Endothelial cell of umbilical vein (primary cell): ENCODE data around the gene MAPT. TPM values are rescaled to one million over a fixed set of nuclear protein-coding genes. Genes with fewer than 3 reads are reported as not detected.

Experiments used
- BruUV-seq: library from RNA; stranded (reverse); fragments of 400-500 nt; replicated peaks from 2 replicates; lab custom pipeline; 2021; lab: Mats Ljungman, UMichigan
- CTCF ChIA-PET: fragments of 300-600, 350-600 bp; sonication (Branson Sonifier 250); formaldehyde crosslinking; loops from one replicate; lab custom pipeline; 2021; ENCODE audit warnings: antibody characterized with exemption, inconsistent platforms; lab: Charles Lee
- POLR2A ChIA-PET: fragments of 300-600, 350-600 bp; sonication (Branson Sonifier 250); formaldehyde crosslinking; loops from one replicate; lab custom pipeline; 2021; ENCODE audit warnings: antibody characterized with exemption, inconsistent platforms; lab: Charles Lee
- DNase-seq: peaks from one replicate; pipeline ENCODE4 v3.0.0-alpha.2; 2011; ENCODE audit warnings: low read depth, low spot score
- FAIRE-seq: peaks from 2 replicates; lab custom pipeline; 2011; peaks lifted over from hg19 to GRCh38; lab: Jason Lieb, UNC
- H2AFZ ChIP-seq: 2 replicates; pipeline ENCODE4 v1.6.0; 2012; ENCODE audit warnings: low read depth, low read length, control low read depth, inconsistent platforms
- H3K27ac ChIP-seq: 2 replicates; pipeline ENCODE4 v1.5.1; 2011; ENCODE audit warnings: low read depth, mild to moderate bottlenecking, control low read depth, low read length, moderate library complexity; ENCODE audit not compliant: insufficient read depth
- H3K27me3 ChIP-seq, 2 experiments: 2 replicates each; pipeline versions ENCODE4 v1.6.0 to v1.6.1; 2011; ENCODE audit warnings: low read length in 2 of 2, mixed read lengths in 1 of 2; ENCODE audit not compliant: control insufficient read depth in 2 of 2, insufficient read depth in 2 of 2
- H3K36me3 ChIP-seq, 2 experiments: 2 replicates in 1 of 2; 3 replicates in 1 of 2; pipeline ENCODE4 v1.5.1; 2011; ENCODE audit warnings: low read length in 2 of 2, mild to moderate bottlenecking in 1 of 2, moderate library complexity in 1 of 2; ENCODE audit not compliant: control insufficient read depth in 2 of 2, insufficient read depth in 2 of 2; ENCODE audit errors: extremely low read depth in 1 of 2
- H3K4me1 ChIP-seq: 3 replicates; pipeline ENCODE4 v1.5.1; 2011; ENCODE audit warnings: mild to moderate bottlenecking, low read length; ENCODE audit not compliant: control insufficient read depth, insufficient read depth; ENCODE audit errors: extremely low read depth
- H3K4me2 ChIP-seq: 2 replicates; pipeline ENCODE4 v1.6.1; 2011; ENCODE audit warnings: low read length, control low read depth, mixed read lengths; ENCODE audit not compliant: insufficient read depth
- H3K4me3 ChIP-seq, 3 experiments: fragments of 200-600 bp in 1 of 3; sonication (generic), shearing (Covaris generic) in 1 of 3; replicated peaks in 1 of 3; 2 replicates each; pipeline ENCODE4 v1.5.1; 2011 to 2016; ENCODE audit warnings: control low read depth in 3 of 3, low read length in 3 of 3, mild to moderate bottlenecking in 2 of 3, inconsistent platforms in 1 of 3, low read depth in 1 of 3, moderate library complexity in 1 of 3; ENCODE audit not compliant: insufficient read depth in 1 of 3
- H3K79me2 ChIP-seq: 2 replicates; pipeline ENCODE4 v1.6.0; 2012; ENCODE audit warnings: low read length, inconsistent platforms; ENCODE audit not compliant: control insufficient read depth, insufficient read depth
- H3K9ac ChIP-seq: replicated peaks from 2 replicates; pipeline ENCODE3; 2011; ENCODE audit warnings: low read length, control low read depth; ENCODE audit not compliant: insufficient read depth; ENCODE audit errors: extremely low read depth
- H3K9me1 ChIP-seq: replicated peaks from 3 replicates; pipeline ENCODE4 v1.6.0; 2011; ENCODE audit warnings: mild to moderate bottlenecking, low read length; ENCODE audit not compliant: control insufficient read depth, insufficient read depth; ENCODE audit errors: extremely low read depth
- H3K9me3 ChIP-seq: replicated peaks from 2 replicates; pipeline ENCODE4 v1.5.1; 2012; ENCODE audit warnings: low read length, inconsistent platforms; ENCODE audit not compliant: control insufficient read depth, insufficient read depth
- H4K20me1 ChIP-seq: replicated peaks from 2 replicates; pipeline ENCODE3; 2011; ENCODE audit warnings: mild to moderate bottlenecking, low read length; ENCODE audit not compliant: control insufficient read depth, insufficient read depth; ENCODE audit errors: extremely low read depth
- FOS ChIP-seq: IDR thresholded peaks from 2 replicates; pipeline ENCODE4 v1.6.1; 2011; ENCODE audit warnings: mild to moderate bottlenecking, low read length, moderate library complexity, borderline replicate concordance; ENCODE audit not compliant: insufficient read depth
- POLR2A ChIP-seq: IDR thresholded peaks from 2 replicates; pipeline ENCODE4 v1.6.1; 2012; ENCODE audit warnings: low read depth, mild to moderate bottlenecking, control low read depth, low read length
- dilution Hi-C: fragments of 300-500 bp; cut with MboI; formaldehyde crosslinking; loops from one replicate; pipeline ENCODE4 v1.15.0; 2019; ENCODE audit warnings: low sequenced_read_pairs; ENCODE audit not compliant: extremely low pct_ligation_motif_present
- intact Hi-C: fragments of 100-400 bp; cut with micrococcal nuclease; formaldehyde crosslinking; loops from one replicate; pipeline ENCODE4 v1.10.0; 2022
- polyA plus RNA-seq, 4 experiments: library from polyadenylated mRNA; depleted of rRNA in 3 of 4; stranded (reverse) in 3 of 4; unstranded in 1 of 4; fragments of >200 nt; gene quantifications; 2 replicates each; pipeline versions ENCODE4 v1.2.1 to v1.2.3, GENCODE V29; 2011 to 2012; ENCODE audit warnings: missing spikeins in 1 of 4
- total RNA-seq: library from RNA; stranded (reverse); gene quantifications from 2 replicates; pipeline ENCODE4 v1.2.3, GENCODE V29; 2021
- TF ChIP-seq, protein P1 (sequence below), 2 donors: IDR thresholded peaks; 1 replicate in 1 of 2; 2 replicates in 1 of 2; pipeline ENCODE4 v1.5.1; 2011; ENCODE audit warnings: low read length in 2 of 2, mild to moderate bottlenecking in 2 of 2, moderate library complexity in 2 of 2, control low read depth in 1 of 2, inconsistent platforms in 1 of 2, low read depth in 1 of 2; ENCODE audit not compliant: insufficient read depth in 1 of 2; ENCODE audit errors: extremely low read depth in 1 of 2
- TF ChIP-seq, protein P2 (sequence below): IDR thresholded peaks from 2 replicates; pipeline ENCODE4 v1.6.1; 2011; ENCODE audit not compliant: insufficient read depth, insufficient read length

MAPT gene
- total and polyA plus RNA-seq, 2 donors (not counting 3 experiments of a cell fraction or from before 2014, with no cell fraction given), result 0.04 to 0.51 TPM

DNA sequence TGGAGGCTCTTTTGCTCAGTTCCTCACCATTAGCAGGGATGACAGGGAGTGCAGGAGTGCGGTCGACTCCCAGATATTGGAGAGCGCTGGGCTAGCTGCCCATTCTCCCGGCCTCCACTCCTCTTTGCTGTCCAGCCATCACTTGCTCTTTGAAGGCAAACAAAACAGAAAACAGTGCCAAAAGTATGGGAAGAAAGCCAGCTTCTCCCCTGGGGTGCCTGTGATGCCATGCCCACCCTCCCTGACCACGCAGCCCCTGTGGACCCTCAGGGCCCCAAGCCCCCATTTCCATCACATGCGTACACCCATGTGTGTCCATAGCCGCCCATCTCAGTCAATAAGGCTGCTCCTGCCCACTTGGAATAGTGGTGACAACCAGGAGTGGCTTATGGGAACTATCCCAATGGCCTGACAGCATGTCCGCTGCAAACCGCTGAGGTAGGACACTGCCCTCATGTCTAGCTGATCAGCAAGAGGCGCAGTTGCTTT, 30.0 kb downstream of the MAPT start:
- dilution Hi-C loops, result no loop called here
- Histone ChIP-seq H3K4me1 (no peaks in the 10 kb centered on the region), H3K9ac (no peak overlapping the region), H3K27me3 (peaks cover 0 to 5% of the 10 kb centered on the region in 2 experiments), H3K79me2 (no peaks in the 10 kb centered on the region), H3K9me1 (no peaks in the 10 kb centered on the region), H2AFZ (no peak overlapping the region), H3K4me2 (no peak overlapping the region), H3K4me3 (no peak overlapping the region), H3K36me3 (no peaks in the 10 kb centered on the region), H3K27ac (no peak overlapping the region), H4K20me1 (no peaks in the 10 kb centered on the region), H3K9me3 (no peaks in the 10 kb centered on the region)
- intact Hi-C loops, result no loop called here
- no peak for FAIRE-seq
- TF ChIP-seq, protein P1, sequence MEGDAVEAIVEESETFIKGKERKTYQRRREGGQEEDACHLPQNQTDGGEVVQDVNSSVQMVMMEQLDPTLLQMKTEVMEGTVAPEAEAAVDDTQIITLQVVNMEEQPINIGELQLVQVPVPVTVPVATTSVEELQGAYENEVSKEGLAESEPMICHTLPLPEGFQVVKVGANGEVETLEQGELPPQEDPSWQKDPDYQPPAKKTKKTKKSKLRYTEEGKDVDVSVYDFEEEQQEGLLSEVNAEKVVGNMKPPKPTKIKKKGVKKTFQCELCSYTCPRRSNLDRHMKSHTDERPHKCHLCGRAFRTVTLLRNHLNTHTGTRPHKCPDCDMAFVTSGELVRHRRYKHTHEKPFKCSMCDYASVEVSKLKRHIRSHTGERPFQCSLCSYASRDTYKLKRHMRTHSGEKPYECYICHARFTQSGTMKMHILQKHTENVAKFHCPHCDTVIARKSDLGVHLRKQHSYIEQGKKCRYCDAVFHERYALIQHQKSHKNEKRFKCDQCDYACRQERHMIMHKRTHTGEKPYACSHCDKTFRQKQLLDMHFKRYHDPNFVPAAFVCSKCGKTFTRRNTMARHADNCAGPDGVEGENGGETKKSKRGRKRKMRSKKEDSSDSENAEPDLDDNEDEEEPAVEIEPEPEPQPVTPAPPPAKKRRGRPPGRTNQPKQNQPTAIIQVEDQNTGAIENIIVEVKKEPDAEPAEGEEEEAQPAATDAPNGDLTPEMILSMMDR (IDR thresholded peaks at IDR 0.05; ENCODE audit: extremely low read depth in 1 of 2, insufficient read depth in 1 of 2, low read depth in 1 of 2, low read length in 2 of 2), result no peak
- TF ChIP-seq POLR2A, result no peak
- no peak for TF ChIP-seq FOS
- ChIA-PET POLR2A (no interaction called here), CTCF (interaction anchor here (1.0 kb wide), 1 partner anchor 284 kb away, joined by 3 read pairs; no protein-coding TSS in a partner anchor)
- no TSS peak for BruUV-seq
- no peak for DNase-seq

- Histone ChIP-seq H3K27me3 (peaks cover 0 to 5% of the 10 kb centered on the region in 2 experiments), H4K20me1 (no peaks in the 10 kb centered on the region), H3K79me2 (no peaks in the 10 kb centered on the region), H3K36me3 (no peaks in the 10 kb centered on the region), H2AFZ (no peak overlapping the region), H3K4me2 (no peak overlapping the region), H3K9me1 (no peaks in the 10 kb centered on the region), H3K9ac (no peak overlapping the region), H3K4me3 (no peak overlapping the region), H3K9me3 (no peaks in the 10 kb centered on the region), H3K27ac (no peak overlapping the region), H3K4me1 (no peaks in the 10 kb centered on the region)
- TF ChIP-seq, protein P1 (IDR thresholded peaks at IDR 0.05; ENCODE audit: extremely low read depth in 1 of 2, insufficient read depth in 1 of 2, low read depth in 1 of 2, low read length in 2 of 2), result no peak
- TF ChIP-seq POLR2A, result no peak
- TF ChIP-seq, protein P2, sequence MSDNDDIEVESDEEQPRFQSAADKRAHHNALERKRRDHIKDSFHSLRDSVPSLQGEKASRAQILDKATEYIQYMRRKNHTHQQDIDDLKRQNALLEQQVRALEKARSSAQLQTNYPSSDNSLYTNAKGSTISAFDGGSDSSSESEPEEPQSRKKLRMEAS, result no peak
- no peak for FAIRE-seq
- dilution Hi-C loops, result no loop called here
- DNase-seq, result no peak
- ChIA-PET POLR2A (no interaction called here), CTCF (interaction anchor here (0.7 to 1.2 kb wide), 2 partner anchors 24 to 43 kb away, joined by 3 to 4 read pairs; no protein-coding TSS in a partner anchor)
- no TSS peak for BruUV-seq
- intact Hi-C loops, result no loop called here
Measured at GRCh38 chr17:45925311-45925710, 31.0 kb downstream of the MAPT start.
